SU-DHL-6 (cell line): ENCODE measurements around the gene ARHGAP6.

Source experiments
- H2AFZ ChIP-seq: fragments of 200-600 bp; sonication (generic); 2 replicates; pipeline ENCODE4 v1.6.1; 2014; ENCODE audit warnings: low read depth, mild to moderate bottlenecking, moderate library complexity, mixed read lengths, antibody characterized with exemption, low read length; ENCODE audit not compliant: severe bottlenecking
- H3F3A ChIP-seq: fragments of 200-600 bp; shearing (Covaris generic); 2 replicates; pipeline ENCODE4 v1.6.0; 2016; ENCODE audit warnings: antibody characterized with exemption, mild to moderate bottlenecking; ENCODE audit not compliant: insufficient read depth
- H3K27ac ChIP-seq: fragments of 200-600 bp; sonication (generic); 2 replicates; pipeline ENCODE4 v1.5.1; 2016; ENCODE audit warnings: low read depth, mild to moderate bottlenecking, low read length, moderate library complexity, mixed read lengths
- H3K27me3 ChIP-seq: fragments of 200-600 bp; sonication (generic), shearing (Covaris generic); 2 replicates; pipeline ENCODE4 v1.6.0; 2014; ENCODE audit warnings: mild to moderate bottlenecking, low read length
- H3K36me3 ChIP-seq: fragments of 200-600 bp; sonication (generic); 2 replicates; pipeline ENCODE4 v1.6.1; 2014; ENCODE audit warnings: mild to moderate bottlenecking, low read length, mixed read lengths
- H3K4me2 ChIP-seq: fragments of 300-600, 200-600 bp; shearing (Covaris generic), sonication (generic); 2 replicates; pipeline ENCODE4 v1.6.0; 2014; ENCODE audit warnings: low read length, low read depth, mild to moderate bottlenecking; ENCODE audit not compliant: poor library complexity, severe bottlenecking
- H3K4me3 ChIP-seq: fragments of 200-600 bp; sonication (generic); 2 replicates; pipeline ENCODE4 v1.5.1; 2014; ENCODE audit warnings: antibody characterized with exemption, low read length, mild to moderate bottlenecking, mixed read lengths; ENCODE audit not compliant: insufficient read depth, poor library complexity, severe bottlenecking
- H3K79me2 ChIP-seq: fragments of 200-600 bp; sonication (generic); 2 replicates; pipeline ENCODE4 v1.6.1; 2014; ENCODE audit warnings: mild to moderate bottlenecking, low read length, moderate library complexity; ENCODE audit not compliant: insufficient read depth
- H3K9ac ChIP-seq: fragments of 200-600 bp; sonication (generic); 2 replicates; pipeline ENCODE4 v1.7.0; 2014; ENCODE audit warnings: mild to moderate bottlenecking, low read length
- H3K9me2 ChIP-seq: fragments of 200-600 bp; sonication (generic); replicated peaks from 2 replicates; pipeline ENCODE4 v1.6.1; 2014; ENCODE audit warnings: low read length; ENCODE audit not compliant: insufficient read depth
- H3K9me3 ChIP-seq: fragments of 200-600 bp; sonication (generic); 2 replicates; pipeline ENCODE4 v1.6.1; 2014; ENCODE audit warnings: low read length, mixed read lengths; ENCODE audit not compliant: insufficient read depth
- H4K20me1 ChIP-seq: fragments of 200-600 bp; sonication (generic); 2 replicates; pipeline ENCODE4 v1.6.1; 2014; ENCODE audit warnings: low read depth, mild to moderate bottlenecking, antibody characterized with exemption, low read length, moderate library complexity, mixed read lengths
- CTCF ChIP-seq: fragments of 200-600 bp; sonication (generic); IDR thresholded peaks from one replicate; pipeline ENCODE4 v1.5.1; 2017; ENCODE audit warnings: antibody characterized with exemption, mild to moderate bottlenecking, low read length, moderate library complexity; ENCODE audit not compliant: insufficient read depth, poor library complexity, severe bottlenecking
- EZH2phosphoT487 ChIP-seq: fragments of 200-600 bp; sonication (generic), shearing (Covaris generic); conservative IDR thresholded peaks from 2 replicates; pipeline ENCODE4 v1.6.1; 2018; ENCODE audit warnings: mild to moderate bottlenecking, antibody characterized with exemption, low read length, moderate library complexity, mixed read lengths

ARHGAP6 gene

GRCh38 chrX:11367609-11368430 is 297.9 kb downstream of the ARHGAP6 start:
- no peaks in the 10 kb centered on the region for H4K20me1 ChIP-seq
- no peaks in the 10 kb centered on the region for H3K9me3 ChIP-seq
- H3K27ac ChIP-seq, result no peak overlapping the region
- no peak overlapping the region for H3K4me2 ChIP-seq
- peaks cover 7% of the 10 kb centered on the region for H3F3A ChIP-seq
- TF ChIP-seq EZH2phosphoT487 (no peak), CTCF (no peak)
- no peaks in the 10 kb centered on the region for H3K27me3 ChIP-seq
- H3K4me3 ChIP-seq, result no peak overlapping the region
- no peaks in the 10 kb centered on the region for H3K79me2 ChIP-seq
- H3K9ac ChIP-seq, result no peak overlapping the region
- no peaks in the 10 kb centered on the region for H3K9me2 ChIP-seq
- no peaks in the 10 kb centered on the region for H3K36me3 ChIP-seq
- no peak overlapping the region for H2AFZ ChIP-seq

DNA sequence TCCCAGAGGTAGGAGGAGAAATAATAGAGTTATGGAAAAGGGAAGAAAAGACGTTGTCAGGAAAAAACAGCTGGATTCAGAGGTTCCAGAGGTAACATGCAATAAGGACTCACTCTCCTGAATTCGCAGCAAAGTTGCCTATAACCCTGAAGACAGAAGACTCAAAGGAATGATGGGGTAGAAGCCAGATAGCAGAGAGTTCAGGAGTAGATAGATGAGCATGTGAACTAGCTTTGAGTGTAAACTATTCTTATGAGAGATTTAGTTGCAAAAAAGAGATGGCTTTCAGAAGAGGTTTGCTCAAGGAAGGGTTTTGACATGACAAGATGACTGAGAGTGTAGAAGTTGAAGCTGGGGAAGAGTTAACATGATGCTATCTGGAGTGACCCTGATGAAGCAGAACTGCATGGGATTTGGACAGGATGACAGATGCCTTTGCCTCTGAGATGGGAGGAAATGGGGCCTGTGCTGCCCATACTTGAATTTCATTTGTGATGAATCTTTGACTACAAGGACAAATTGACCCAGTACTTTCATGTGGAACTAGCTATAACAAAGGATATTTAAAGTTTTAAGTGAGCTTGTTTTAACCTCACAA is 298.6 kb downstream of the ARHGAP6 start:
- Histone ChIP-seq H3K9ac (no peak overlapping the region), H3K9me3 (no peaks in the 10 kb centered on the region), H3K27ac (no peak overlapping the region), H4K20me1 (no peaks in the 10 kb centered on the region), H3K79me2 (no peaks in the 10 kb centered on the region), H3K4me2 (no peak overlapping the region), H3K9me2 (no peaks in the 10 kb centered on the region), H3K36me3 (no peaks in the 10 kb centered on the region), H3K4me3 (no peak overlapping the region), H3K27me3 (no peaks in the 10 kb centered on the region), H2AFZ (no peak overlapping the region), H3F3A (peaks cover 10% of the 10 kb centered on the region)
- TF ChIP-seq EZH2phosphoT487 (no peak), CTCF (no peak)

DNA sequence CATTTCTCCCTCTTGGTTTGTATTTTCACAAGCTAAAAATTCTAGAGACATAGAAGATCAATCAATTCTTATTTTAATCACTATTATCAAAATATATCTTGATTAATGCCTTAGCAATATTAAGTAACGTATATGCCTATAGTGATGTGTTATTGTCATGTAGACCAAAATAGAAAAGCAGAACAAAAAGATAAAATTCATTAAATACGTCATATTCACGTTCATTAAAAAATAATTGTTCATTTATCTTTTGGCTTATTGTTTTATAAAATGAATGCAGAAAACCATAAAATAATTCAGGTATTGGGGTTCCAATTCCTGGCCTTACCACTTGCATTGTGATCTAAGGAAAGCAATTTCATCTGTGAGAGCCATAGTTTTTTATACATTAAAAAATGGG is 300.3 kb downstream of the ARHGAP6 start:
- no peak overlapping the region for H3K4me2 ChIP-seq
- no peaks in the 10 kb centered on the region for H3K9me3 ChIP-seq
- no peak overlapping the region for H3K9ac ChIP-seq

More for the DNA sequence above, 300.3 kb downstream of the ARHGAP6 start:
- Histone ChIP-seq H3K27me3 (no peaks in the 10 kb centered on the region), H4K20me1 (no peaks in the 10 kb centered on the region), H3K79me2 (no peaks in the 10 kb centered on the region), H3K9me2 (no peaks in the 10 kb centered on the region), H3K36me3 (no peaks in the 10 kb centered on the region), H2AFZ (no peak overlapping the region), H3F3A (peaks cover 10% of the 10 kb centered on the region), H3K4me3 (no peak overlapping the region), H3K27ac (no peak overlapping the region)
- no peak for TF ChIP-seq EZH2phosphoT487
- no peak for TF ChIP-seq CTCF
